ENCODE measurements around the gene ZNF594. TPM values are rescaled to one million over a fixed set of nuclear protein-coding genes. Genes with fewer than 3 reads are reported as not detected.

ZNF594 gene
- total RNA-seq, 1 donor from 2014 or later: 20.3 TPM

- no peaks in the 10 kb centered on the region for H3K9me3 Mint-ChIP-seq
- H3K36me3 Mint-ChIP-seq: peaks cover 33% of the 10 kb centered on the region
- no peak overlapping the region for H3K27ac Mint-ChIP-seq
- peaks cover 8% of the 10 kb centered on the region for H3K4me1 Mint-ChIP-seq (ENCODE audit: unreplicated experiment)
- TF ChIP-seq, protein P1, sequence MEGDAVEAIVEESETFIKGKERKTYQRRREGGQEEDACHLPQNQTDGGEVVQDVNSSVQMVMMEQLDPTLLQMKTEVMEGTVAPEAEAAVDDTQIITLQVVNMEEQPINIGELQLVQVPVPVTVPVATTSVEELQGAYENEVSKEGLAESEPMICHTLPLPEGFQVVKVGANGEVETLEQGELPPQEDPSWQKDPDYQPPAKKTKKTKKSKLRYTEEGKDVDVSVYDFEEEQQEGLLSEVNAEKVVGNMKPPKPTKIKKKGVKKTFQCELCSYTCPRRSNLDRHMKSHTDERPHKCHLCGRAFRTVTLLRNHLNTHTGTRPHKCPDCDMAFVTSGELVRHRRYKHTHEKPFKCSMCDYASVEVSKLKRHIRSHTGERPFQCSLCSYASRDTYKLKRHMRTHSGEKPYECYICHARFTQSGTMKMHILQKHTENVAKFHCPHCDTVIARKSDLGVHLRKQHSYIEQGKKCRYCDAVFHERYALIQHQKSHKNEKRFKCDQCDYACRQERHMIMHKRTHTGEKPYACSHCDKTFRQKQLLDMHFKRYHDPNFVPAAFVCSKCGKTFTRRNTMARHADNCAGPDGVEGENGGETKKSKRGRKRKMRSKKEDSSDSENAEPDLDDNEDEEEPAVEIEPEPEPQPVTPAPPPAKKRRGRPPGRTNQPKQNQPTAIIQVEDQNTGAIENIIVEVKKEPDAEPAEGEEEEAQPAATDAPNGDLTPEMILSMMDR (conservative IDR thresholded peaks at IDR 0.05): no peak
- no peak for DNase-seq (ENCODE audit: extremely low spot score, unreplicated experiment)
- no peak overlapping the region for H3K4me3 Mint-ChIP-seq
- no peaks in the 10 kb centered on the region for H3K27me3 Mint-ChIP-seq
Measured at GRCh38 chr17:5194346-5194745, 2.7 kb upstream of the ZNF594 start.

DNA sequence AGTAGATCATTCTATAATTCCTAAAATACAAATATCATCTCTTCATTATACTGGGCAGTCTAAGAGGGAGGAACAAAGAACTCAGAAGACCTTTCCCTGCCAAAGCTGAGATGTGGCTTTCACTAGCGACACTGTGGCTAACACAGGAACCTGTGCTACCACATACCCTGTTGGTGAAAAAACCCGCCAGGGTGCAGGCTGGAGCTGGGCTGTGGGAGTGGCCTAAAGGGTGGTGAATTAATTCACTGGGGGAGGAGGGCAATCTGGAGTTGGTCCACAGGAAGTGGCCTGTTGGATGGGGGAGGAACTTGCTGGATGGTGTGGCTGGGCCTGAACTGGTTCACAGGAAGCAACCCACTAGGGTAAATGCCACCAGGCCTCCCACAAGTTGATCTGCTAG lies 7.4 kb downstream of the ZNF594 start:
- H3K27me3 Mint-ChIP-seq: no peaks in the 10 kb centered on the region
- peaks cover 41% of the 10 kb centered on the region for H3K9me3 Mint-ChIP-seq
- DNase-seq (ENCODE audit: extremely low spot score, unreplicated experiment): no peak
- TF ChIP-seq, protein P1 (conservative IDR thresholded peaks at IDR 0.05): no peak
- no peaks in the 10 kb centered on the region for H3K4me1 Mint-ChIP-seq (ENCODE audit: unreplicated experiment)
- H3K4me3 Mint-ChIP-seq: no peak overlapping the region
- no peak overlapping the region for H3K27ac Mint-ChIP-seq
- H3K36me3 Mint-ChIP-seq: peaks cover 67% of the 10 kb centered on the region

- Mint-ChIP-seq H3K4me3 (no peak overlapping the region), H3K4me1 (ENCODE audit: unreplicated experiment) (no peaks in the 10 kb centered on the region), H3K9me3 (peaks cover 40% of the 10 kb centered on the region), H3K27me3 (no peaks in the 10 kb centered on the region), H3K36me3 (peaks cover 69% of the 10 kb centered on the region), H3K27ac (no peak overlapping the region)
- DNase-seq (ENCODE audit: extremely low spot score, unreplicated experiment): no peak
- TF ChIP-seq, protein P1 (conservative IDR thresholded peaks at IDR 0.05): no peak
Measured at GRCh38 chr17:5183410-5183793, 8.3 kb downstream of the ZNF594 start.

- peak overlapping the region; percentile 17 for H3K27ac Mint-ChIP-seq
- peaks cover 65% of the 10 kb centered on the region for H3K36me3 Mint-ChIP-seq
- peaks cover 34% of the 10 kb centered on the region for H3K9me3 Mint-ChIP-seq
- peak overlapping the region; percentile 48 for H3K4me3 Mint-ChIP-seq
- H3K4me1 Mint-ChIP-seq (ENCODE audit: unreplicated experiment): no peaks in the 10 kb centered on the region
- no peak for DNase-seq (ENCODE audit: extremely low spot score, unreplicated experiment)
- H3K27me3 Mint-ChIP-seq: no peaks in the 10 kb centered on the region
- TF ChIP-seq, protein P1 (conservative IDR thresholded peaks at IDR 0.05): no peak
Measured at GRCh38 chr17:5182597-5183409, 8.9 kb downstream of the ZNF594 start.

DNA sequence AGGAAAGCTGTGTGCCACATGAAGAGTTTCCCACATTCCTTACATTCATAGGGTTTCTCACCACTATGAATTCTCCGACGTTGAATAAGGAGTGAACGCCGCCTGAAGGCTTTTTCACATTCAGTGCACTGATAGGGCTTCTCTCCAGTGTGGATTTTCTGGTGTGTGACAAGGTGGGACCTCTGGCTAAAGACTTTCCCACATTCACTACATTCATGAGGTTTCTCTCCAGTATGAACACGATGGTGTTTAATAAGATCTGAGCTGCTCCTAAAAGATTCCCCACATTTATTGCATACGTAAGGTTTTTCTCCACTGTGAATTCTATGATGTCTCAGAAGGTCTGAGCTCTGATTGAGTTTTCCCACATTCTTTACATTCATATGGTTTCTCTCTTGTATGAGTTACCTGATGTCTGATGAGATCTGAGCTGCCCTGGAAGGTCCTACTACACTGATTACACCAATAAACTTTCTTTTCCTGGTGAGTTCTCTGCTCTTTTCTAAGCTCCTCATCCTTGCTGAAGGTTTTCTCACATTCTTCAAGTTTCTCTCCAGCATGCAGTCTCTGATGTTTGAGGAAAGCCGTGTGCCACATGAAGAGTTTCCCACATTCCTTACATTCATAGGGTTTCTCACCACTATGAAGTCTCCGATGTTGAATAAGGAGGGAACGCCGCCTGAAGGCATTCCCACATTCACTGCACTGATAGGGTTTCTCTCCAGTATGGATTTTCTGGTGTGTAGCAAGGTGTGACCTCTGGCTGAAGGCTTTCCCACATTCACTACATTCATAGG lies 10.0 kb downstream of the ZNF594 start:
- H3K4me1 Mint-ChIP-seq (ENCODE audit: unreplicated experiment): no peaks in the 10 kb centered on the region
- H3K9me3 Mint-ChIP-seq: peaks cover 31% of the 10 kb centered on the region
- no peak overlapping the region for H3K27ac Mint-ChIP-seq
- no peaks in the 10 kb centered on the region for H3K27me3 Mint-ChIP-seq
- peaks cover 59% of the 10 kb centered on the region for H3K36me3 Mint-ChIP-seq
- no peak overlapping the region for H3K4me3 Mint-ChIP-seq
- TF ChIP-seq, protein P1 (conservative IDR thresholded peaks at IDR 0.05): no peak
- no peak for DNase-seq (ENCODE audit: extremely low spot score, unreplicated experiment)

All from type B pancreatic cell (in vitro differentiated cells).